SK-N-MC (cell line): ENCODE measurements around the gene GABRG3.

Experiments
- EZH2 ChIP-seq: fragments of 200-600 bp; sonication (generic); IDR thresholded peaks from one replicate; pipeline ENCODE4 v1.6.1; 2017; ENCODE audit warnings: antibody characterized with exemption
- POLR2AphosphoS5 ChIP-seq: IDR thresholded peaks from 2 replicates; pipeline ENCODE4 v1.6.1; 2012; ENCODE audit warnings: mild to moderate bottlenecking, low read depth, low read length, borderline replicate concordance

- TF ChIP-seq EZH2 = no peak
- TF ChIP-seq POLR2AphosphoS5 = no peak
Observed at GRCh38 chr15:27463525-27464088, 492.6 kb downstream of the GABRG3 start.
